ENCODE results near the gene ZNF722.
"Not testable (repeated sequence)": the region's sequence is repeated elsewhere in the genome, so short reads cannot be mapped to it uniquely, and the experiment has no call there.

DNA sequence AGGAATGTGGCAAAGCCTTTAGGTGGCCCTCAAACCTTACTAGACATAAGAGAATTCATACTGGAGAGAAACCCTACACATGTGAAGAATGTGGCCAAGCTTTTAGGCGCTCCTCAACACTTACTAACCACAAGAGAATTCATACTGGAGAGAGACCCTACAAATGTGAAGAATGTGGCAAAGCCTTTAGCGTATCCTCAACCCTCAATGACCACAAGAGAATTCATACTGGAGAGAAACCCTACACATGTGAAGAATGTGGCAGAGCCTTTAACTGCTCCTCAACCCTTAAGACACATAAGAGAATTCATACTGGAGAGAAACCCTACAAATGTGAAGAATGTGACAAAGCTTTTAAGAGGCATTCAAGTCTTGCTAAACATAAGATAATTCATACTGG lies 16.8 kb downstream of the ZNF722 start:
- not testable (repeated sequence) for TF ChIP-seq CTCF (IDR thresholded peaks at IDR 0.05); ZFX (IDR thresholded peaks at IDR 0.05; ENCODE audit: borderline replicate concordance)

Measured in 22Rv1 (cell line).